Lower lobe of right lung (tissue), 2 donors: ENCODE measurements around the gene SACM1L. TPM values are rescaled to one million over a fixed set of nuclear protein-coding genes. Genes with fewer than 3 reads are reported as not detected.

Source experiments
- ATAC-seq, 2 donors: fragments of 200-7000 bp; cut with Tn5 transposase; one replicate each; pipeline ENCODE4 v1.9.1; 2020 to 2022; ENCODE audit warnings: mild to moderate bottlenecking in 2 of 2, moderate library complexity in 2 of 2
- DNase-seq: peaks from one replicate; pipeline ENCODE4 v3.0.0-alpha.2; 2020
- H3K27ac ChIP-seq: fragments of 200-600 bp; one replicate; pipeline ENCODE4 v1.8.0; 2022
- H3K27me3 ChIP-seq: fragments of 200-600 bp; one replicate; pipeline ENCODE4 v1.8.0; 2022; ENCODE audit warnings: low read depth
- H3K36me3 ChIP-seq: fragments of 200-600 bp; one replicate; pipeline ENCODE4 v1.8.0; 2022; ENCODE audit warnings: mild to moderate bottlenecking
- H3K4me1 ChIP-seq: fragments of 200-600 bp; one replicate; pipeline ENCODE4 v1.8.0; 2022
- H3K4me3 ChIP-seq: fragments of 200-600 bp; one replicate; pipeline ENCODE4 v1.8.0; 2022; ENCODE audit warnings: mild to moderate bottlenecking
- H3K9me3 ChIP-seq: fragments of 200-600 bp; one replicate; pipeline ENCODE4 v1.8.0; 2022
- CTCF ChIP-seq: fragments of 200-600 bp; IDR thresholded peaks from one replicate; pipeline ENCODE4 v1.8.0; 2022; ENCODE audit warnings: antibody characterized with exemption, mild to moderate bottlenecking
- intact Hi-C: fragments of 100-400 bp; cut with DNase I; formaldehyde crosslinking; loops from one replicate; pipeline ENCODE4 v1.11.0; 2022
- total RNA-seq: library from RNA; stranded (reverse); fragmentation: NEBNext Ultra II Directional; extraction: Animal tissue kit (Norgen Biotek cat#: 25700); gene quantifications from one replicate; pipeline ENCODE4 v1.2.1, GENCODE V29; 2021
- donor health status: DM: no; HTN: yes; CAD: no; lungs with severe emphysema.

Gene SACM1L
- total RNA-seq, 1 donor from 2014 or later: 80.5 TPM

DNA sequence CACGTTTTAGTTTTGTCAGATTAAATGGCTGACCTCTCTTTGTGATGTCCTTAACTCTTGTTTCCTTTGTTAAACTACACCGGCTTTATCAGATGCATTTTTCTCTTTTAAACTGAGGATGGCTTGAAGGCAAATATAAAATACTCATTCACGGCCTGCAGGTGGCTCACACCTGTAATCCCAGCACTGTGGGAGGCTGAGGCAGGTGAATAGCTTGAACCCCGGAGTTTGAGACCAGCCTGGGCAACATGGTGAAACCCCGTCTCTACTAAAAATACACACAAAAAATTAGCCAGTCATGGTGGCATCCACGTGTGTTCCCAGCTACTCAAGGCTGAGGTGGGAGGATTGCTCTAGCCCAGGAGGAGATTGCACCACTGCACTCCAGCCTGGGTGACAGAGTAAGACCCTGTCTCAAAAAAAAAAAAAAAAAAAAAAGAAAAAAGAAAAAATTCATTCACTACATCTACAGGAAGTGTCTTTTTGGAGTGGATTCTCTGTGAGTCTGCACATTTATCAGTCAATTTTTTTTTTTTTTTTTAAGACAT lies 34.7 kb upstream of the SACM1L start:
- ATAC-seq (peak; percentile 16 to 25), DNase-seq (peak; percentile 58)
- H3K4me1 ChIP-seq: peaks cover 58% of the 10 kb centered on the region
- peaks cover 10% of the 10 kb centered on the region for H3K36me3 ChIP-seq
- no peaks in the 10 kb centered on the region for H3K9me3 ChIP-seq
- no peak for TF ChIP-seq CTCF
- H3K4me3 ChIP-seq: no peak overlapping the region
- H3K27ac ChIP-seq: peak overlapping the region; percentile 71
- intact Hi-C loops: no loop called here
- no peaks in the 10 kb centered on the region for H3K27me3 ChIP-seq

DNA sequence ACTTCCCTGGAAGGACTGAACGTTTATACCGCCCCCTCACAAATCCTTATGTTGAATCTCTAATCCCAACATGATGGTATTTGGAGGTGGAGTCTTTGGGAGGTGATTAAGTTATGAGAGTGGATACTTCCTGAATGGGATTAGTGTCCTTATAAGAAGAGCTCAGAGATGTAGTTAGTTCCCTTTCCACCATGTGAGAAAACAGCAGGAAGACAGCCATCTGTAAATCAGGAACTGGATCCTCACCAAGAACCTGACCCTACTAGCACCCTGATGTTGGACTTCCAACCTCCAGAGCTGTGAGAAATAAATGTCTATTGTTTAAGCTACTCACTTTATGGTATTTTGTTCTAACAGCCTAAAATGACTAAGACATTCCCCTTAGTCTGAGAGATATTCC lies 33.3 kb upstream of the SACM1L start:
- intact Hi-C loops: loop anchor here (5.0 kb wide), 1 partner anchor 144 kb away; no protein-coding TSS in a partner anchor

DNA sequence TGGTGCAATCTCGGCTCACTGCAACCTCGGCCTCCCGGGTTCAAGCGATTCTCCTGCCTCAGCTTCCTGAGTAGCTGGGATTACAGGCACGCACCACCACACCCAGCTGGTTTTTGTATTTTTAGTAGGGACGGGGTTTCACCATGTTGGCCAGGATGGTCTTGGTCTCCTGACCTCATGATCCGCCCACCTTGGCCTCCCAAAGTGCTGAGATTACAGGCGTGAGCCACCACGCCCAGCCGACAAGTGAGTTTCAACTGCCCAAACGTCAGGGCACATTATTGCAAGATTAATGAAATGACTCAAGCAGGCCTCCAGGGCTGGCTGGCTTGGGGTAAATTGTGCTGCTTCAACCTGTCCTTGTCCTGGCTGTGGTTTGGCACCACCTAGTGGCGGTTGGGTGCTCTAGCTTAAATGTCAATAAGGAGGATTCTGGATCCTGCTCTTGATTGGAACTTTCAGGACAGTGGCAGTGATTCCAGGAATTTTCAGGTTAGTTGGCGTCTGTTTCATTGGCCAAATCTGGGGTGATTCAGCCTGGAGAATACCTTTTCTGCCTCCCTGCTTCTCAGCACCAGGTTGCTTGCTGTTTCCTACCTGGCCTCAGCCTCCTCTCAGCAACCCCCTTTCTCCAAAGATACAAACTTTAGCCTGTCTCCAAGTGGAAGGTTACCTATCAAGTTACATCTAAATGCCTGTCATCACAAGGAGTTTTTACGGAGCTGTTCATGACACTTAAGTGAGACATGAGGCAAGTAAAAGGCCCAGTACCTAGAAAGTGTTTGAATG lies 32.4 kb upstream of the SACM1L start:
- Histone ChIP-seq H3K36me3 (peaks cover 10% of the 10 kb centered on the region), H3K27ac (peak overlapping the region; percentile 26), H3K4me1 (peaks cover 65% of the 10 kb centered on the region), H3K27me3 (no peaks in the 10 kb centered on the region), H3K9me3 (no peaks in the 10 kb centered on the region), H3K4me3 (no peak overlapping the region)
- TF ChIP-seq CTCF: peak; percentile 92
- DNase-seq (peak; percentile 94), ATAC-seq (peak; percentile 88 to 95)
- intact Hi-C loops: loop anchor here (5.0 kb wide), 1 partner anchor 144 kb away; no protein-coding TSS in a partner anchor

More for the DNA sequence above, 33.3 kb upstream of the SACM1L start:
- peak in 1 of 2 donors; percentile 4 for ATAC-seq
- H3K4me3 ChIP-seq: no peak overlapping the region
- H3K36me3 ChIP-seq: peaks cover 10% of the 10 kb centered on the region
- no peaks in the 10 kb centered on the region for H3K9me3 ChIP-seq
- H3K27ac ChIP-seq: peak overlapping the region; percentile 26
- TF ChIP-seq CTCF: no peak
- DNase-seq: no peak
- no peaks in the 10 kb centered on the region for H3K27me3 ChIP-seq
- H3K4me1 ChIP-seq: peaks cover 68% of the 10 kb centered on the region

- DNase-seq: no peak
- no peak for TF ChIP-seq CTCF
- no peak overlapping the region for H3K27ac ChIP-seq
- H3K4me3 ChIP-seq: no peak overlapping the region
- H3K4me1 ChIP-seq: peaks cover 54% of the 10 kb centered on the region
- no peaks in the 10 kb centered on the region for H3K27me3 ChIP-seq
- no peak for ATAC-seq
- no peaks in the 10 kb centered on the region for H3K9me3 ChIP-seq
- intact Hi-C loops: loop anchor here (5.0 kb wide), 1 partner anchor 146 kb away; no protein-coding TSS in a partner anchor
- peaks cover 10% of the 10 kb centered on the region for H3K36me3 ChIP-seq
These were observed 31.3 kb upstream of the SACM1L start for GRCh38 chr3:45657853-45658252.

GRCh38 chr3:45659661-45660566 lies 29.3 kb upstream of the SACM1L start:
- Histone ChIP-seq H3K4me3 (no peak overlapping the region), H3K27ac (peak overlapping the region; percentile 18), H3K27me3 (no peaks in the 10 kb centered on the region), H3K4me1 (peaks cover 46% of the 10 kb centered on the region), H3K36me3 (peaks cover 10% of the 10 kb centered on the region), H3K9me3 (no peaks in the 10 kb centered on the region)
- ATAC-seq: peak; percentile 76 to 79
- DNase-seq: peak; percentile 76
- TF ChIP-seq CTCF: peak; percentile 95
- intact Hi-C loops: loop anchor here (5.0 kb wide), 1 partner anchor 148 kb away; no protein-coding TSS in a partner anchor
